Activated CD4-positive, alpha-beta T cell treated with anti-CD3 and anti-CD28 coated beads for 1 hour (primary cell): ENCODE measurements around the gene DNAJB4.
"Not testable (repeated sequence)": the region's sequence is repeated elsewhere in the genome, so short reads cannot be mapped to it uniquely, and the experiment has no call there.

Source experiments
- DNase-seq: peaks from one replicate; pipeline ENCODE4 v3.0.0-alpha.2; 2020

The DNAJB4 gene

GRCh38 chr1:78040484-78041089 lies 35.8 kb downstream of the DNAJB4 start:
- DNase-seq, result no peak

DNA sequence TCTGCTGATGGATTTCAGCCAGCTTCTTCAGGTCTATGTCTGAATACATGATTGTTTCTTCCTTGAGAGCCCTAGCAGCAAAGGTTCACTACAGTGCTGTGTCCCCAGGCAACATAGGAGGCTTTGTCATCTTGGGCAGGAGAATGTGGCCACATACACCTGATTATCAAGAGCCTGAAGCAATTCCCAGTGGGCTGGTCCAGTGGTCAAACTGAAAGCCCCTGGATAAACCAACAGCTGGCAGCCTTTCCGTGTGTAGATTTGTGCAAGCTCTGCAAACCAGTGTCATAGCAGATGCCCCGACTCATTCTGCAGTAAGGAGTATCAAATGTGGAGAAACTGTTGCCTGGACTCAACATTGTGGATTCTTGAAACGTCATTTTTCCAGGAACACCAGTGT lies 38.7 kb downstream of the DNAJB4 start:
- no peak for DNase-seq

- DNase-seq, result no peak
Measured at GRCh38 chr1:78044796-78045562, 40.2 kb downstream of the DNAJB4 start.

DNA sequence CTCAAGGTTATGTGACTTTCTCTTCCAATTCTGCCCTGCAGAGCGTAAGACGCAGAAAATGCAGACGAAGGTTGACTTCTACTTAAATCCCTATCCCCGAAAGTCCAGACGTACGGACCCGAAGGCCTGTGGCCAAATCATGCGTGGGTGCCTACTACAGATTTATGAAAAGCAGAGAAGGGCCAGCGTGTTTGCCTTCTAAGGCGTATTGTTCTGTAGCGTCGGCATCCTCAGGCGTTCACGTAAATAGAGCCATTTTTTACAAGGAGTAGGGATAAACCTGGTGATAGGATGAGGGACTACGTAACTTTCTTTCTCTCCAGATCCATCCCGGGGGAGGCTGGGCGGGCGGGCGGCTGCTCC lies 40.8 kb downstream of the DNAJB4 start:
- no peak for DNase-seq

DNA sequence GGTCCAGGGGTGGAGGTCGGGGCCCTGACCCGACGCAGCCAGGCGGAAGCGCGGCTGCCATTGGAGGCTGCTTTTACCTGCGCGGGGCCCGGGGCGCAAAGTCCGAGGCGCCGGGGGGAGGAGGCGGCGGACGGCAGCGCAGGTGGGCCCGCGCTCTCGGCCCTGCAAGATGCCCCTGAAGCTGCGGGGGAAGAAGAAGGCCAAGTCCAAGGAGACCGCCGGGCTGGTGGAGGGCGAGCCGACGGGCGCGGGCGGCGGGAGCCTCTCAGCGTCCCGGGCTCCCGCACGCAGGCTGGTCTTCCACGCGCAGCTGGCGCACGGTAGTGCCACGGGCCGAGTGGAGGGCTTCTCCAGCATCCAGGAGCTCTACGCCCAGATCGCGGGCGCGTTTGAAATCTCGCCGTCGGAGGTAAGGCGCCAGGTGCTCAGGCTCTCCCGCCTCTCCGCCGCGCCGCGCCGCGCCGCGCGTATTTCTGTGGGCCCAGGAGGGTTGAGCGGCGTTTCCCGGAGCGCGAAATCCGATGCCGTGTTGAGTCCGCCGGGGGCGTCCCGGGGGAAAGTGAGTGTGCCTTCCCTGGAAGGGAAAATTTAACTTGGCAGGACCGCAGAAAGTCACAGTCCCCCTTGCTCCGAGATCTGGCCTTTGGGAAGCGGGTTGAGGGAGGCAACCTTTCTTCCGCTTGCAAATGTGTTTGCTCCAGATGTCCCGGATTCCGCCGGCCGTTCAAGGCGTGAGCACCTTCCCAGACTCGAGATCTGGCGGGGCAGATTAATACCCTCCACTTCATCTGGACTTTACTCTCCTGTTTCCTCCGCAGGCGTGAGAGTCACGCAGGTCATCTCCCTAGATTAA lies 41.4 kb downstream of the DNAJB4 start, which contains the start of gene GIPC2:
TSS of gene GIPC2 (plus strand) at position 41 of the 853 bp plus-strand sequence. CDS start at position 170, 129 bp downstream.
- DNase-seq, result no peak

- no peak for DNase-seq
Measured at GRCh38 chr1:78047106-78047505, 42.4 kb downstream of the DNAJB4 start.

DNA sequence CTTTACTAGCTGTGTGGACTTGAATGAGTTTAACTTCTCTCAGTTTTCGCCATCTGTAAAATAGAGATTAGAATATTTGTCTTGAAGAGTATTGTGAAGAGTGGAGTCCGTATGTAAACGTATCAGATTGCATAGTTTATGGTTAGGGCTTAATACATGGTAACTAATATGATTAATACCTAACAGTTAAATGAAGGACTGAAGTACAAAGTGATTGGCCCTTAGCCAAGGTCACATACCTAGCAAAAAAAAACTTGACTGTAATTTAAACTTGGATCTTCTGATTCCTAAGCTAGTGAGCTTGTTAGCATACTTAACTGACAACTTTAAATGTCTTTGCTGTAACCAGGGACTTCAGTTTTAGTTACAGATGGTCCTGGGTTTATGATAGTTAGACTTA lies 42.9 kb downstream of the DNAJB4 start:
- DNase-seq, result no peak

GRCh38 chr1:78048446-78048845 lies 43.7 kb downstream of the DNAJB4 start:
- DNase-seq, result no peak

GRCh38 chr1:78049396-78049795 lies 44.7 kb downstream of the DNAJB4 start:
- DNase-seq, result no peak

GRCh38 chr1:78051005-78051404 lies 46.3 kb downstream of the DNAJB4 start:
- DNase-seq, result no peak

- DNase-seq, result no peak
Measured at GRCh38 chr1:78052685-78053405, 48.1 kb downstream of the DNAJB4 start.

GRCh38 chr1:78053498-78053897 lies 48.8 kb downstream of the DNAJB4 start:
- no peak for DNase-seq

DNA sequence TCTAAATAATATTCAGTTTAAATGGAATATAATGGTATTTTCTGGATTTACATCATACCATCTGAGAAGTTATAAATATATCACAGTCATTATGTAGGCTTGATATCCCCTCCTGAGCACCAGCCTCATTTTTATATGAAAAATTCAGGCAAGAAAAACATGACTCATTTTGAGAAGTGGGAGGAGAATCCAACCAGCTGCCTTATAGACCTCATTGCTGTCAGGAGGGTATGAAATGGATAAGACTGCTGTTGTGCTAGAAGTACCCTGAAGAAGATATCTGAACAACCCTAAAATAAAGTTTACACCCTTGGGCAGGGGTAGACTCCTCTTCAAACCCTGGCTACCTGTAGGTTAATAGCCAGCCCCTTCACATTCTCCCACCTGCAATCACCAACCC lies 49.8 kb downstream of the DNAJB4 start:
- no peak for DNase-seq

GRCh38 chr1:78054972-78055371 lies 50.2 kb downstream of the DNAJB4 start:
- DNase-seq, result no peak

DNA sequence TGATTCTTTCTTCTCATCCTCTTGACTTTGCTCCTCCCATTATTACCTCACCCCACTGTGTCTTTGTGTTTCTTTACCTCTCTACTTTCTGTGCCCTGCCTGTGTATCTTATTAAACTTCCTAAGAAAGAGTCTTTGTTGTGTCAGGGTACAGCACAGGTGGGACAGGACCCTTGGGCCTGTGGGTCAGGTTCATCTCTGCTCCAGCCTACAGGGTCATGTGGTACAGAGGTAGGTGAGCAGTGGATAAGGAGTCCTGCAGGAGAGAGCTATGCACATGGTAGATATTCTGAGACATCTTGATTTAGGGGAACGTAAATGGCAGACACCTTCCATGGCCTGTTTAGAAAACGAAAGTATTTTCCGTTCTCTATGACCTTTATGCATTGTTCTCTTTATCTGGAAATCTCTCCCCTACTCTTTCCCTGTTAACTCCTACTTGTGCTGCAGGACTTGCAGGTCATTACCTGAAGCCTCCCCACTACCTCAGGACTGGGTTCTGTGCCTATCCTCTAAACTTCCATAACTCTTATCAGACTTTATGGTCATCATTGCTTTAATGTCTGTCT lies 50.9 kb downstream of the DNAJB4 start:
- no peak for DNase-seq

GRCh38 chr1:78058670-78059069 lies 53.9 kb downstream of the DNAJB4 start:
- DNase-seq, result no peak

- no peak for DNase-seq
Measured at GRCh38 chr1:78060857-78061563, 56.3 kb downstream of the DNAJB4 start.

DNA sequence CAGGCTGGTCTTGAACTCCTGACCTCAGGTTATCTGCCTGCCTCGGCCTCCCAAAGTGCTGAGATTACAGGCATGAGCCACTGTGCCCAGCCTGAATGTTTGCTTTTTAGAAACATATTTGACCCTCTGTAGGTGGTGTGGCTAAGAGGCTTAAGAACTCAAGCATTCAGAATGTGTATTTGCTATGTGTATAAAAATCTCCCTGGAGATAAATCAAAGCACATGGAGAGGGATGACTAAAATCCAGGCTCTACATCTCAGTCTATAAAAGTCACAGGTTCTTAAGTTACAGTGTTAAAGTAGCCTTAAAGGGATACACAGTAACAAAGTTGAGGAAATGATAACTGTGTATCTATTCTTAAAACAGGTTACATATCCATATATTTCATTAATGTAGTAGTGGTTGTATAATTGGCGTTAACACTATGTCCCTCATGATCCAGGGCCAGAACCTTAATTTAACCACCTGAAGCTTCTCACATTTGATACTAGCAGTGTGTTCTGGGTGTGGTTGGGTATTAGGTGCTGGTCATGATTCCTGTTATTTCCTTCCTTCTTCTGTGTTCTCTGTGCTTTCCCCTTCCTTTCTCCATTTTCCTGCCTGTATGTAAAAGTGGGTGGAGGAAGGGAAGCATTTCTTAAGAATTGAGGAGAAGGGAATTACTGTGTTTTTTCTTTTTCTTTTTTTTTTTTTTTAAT lies 57.2 kb downstream of the DNAJB4 start:
- DNase-seq, result no peak

GRCh38 chr1:78064886-78065285 lies 60.1 kb downstream of the DNAJB4 start:
- not testable (repeated sequence) for DNase-seq
